Activated CD4-positive, alpha-beta T cell treated with anti-CD3 and anti-CD28 coated beads, Interleukin-2, Interleukin-4, amounts not matched to agents 100 ng/mL and 50 ng/mL, durations not matched to agents 16 hours and 8 hours (primary cell): ENCODE data around the gene CMBL.
A peak's percentile ranks its signal among the peaks of the same experiment; 100 is the strongest.
"Not testable (repeated sequence)": the region's sequence is repeated elsewhere in the genome, so short reads cannot be mapped to it uniquely, and the experiment has no call there.

Experiments
- DNase-seq: peaks from one replicate; pipeline ENCODE4 v3.0.0-alpha.2; 2020; ENCODE audit warnings: low spot score

CMBL gene

DNA sequence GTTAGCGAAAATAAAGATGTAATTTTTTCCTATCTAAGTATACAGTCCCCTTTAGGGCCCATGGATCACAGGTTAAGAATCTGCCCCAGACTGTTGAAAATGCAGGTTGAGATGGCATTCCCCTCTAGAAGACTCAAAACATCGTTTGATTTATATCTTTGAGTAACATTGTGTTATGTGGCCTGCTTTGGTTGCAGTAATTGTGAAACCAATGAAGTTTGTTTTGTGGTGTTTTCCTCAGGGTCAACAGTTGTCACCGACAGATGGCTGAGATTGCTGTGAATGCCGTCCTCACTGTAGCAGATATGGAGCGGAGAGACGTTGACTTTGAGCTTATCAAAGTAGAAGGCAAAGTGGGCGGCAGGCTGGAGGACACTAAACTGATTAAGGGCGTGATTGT is 49.8 kb downstream of the CMBL start:
- peak; percentile 37 for DNase-seq

DNA sequence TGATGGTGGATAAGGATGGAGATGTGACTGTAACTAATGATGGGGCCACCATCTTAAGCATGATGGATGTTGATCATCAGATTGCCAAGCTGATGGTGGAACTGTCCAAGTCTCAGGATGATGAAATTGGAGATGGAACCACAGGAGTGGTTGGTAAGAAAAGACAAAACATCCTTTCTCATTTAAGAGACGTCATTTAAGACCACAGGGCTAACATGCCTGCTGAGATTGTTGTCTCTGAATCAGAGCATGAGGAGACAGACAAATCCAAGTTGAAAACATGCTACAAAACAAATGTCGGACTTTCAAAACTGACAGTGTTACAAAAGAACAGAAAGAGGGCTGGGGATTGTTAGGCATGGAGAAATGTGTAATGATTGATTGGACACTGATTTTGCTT is 53.0 kb downstream of the CMBL start:
- no peak for DNase-seq

DNA sequence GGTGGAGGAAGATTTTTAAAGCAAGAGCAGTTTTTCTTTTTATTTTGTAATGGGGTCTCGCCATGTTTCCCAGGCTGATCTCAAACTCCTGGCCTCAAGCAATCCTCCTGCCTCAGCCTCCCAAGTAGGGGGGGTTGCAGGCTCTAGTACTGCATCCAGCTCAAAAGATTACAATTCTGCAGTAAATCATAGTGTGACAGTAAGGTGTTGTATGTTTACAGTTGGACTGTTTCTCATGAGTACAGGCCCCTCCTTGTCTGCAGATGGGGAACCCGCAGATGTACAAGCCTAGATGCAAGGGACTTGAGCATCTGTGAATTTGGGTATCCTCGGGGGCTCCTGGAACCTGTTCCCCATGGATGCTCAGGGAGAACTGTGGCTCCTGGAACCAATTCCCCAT is 54.3 kb downstream of the CMBL start:
- DNase-seq, result no peak

DNA sequence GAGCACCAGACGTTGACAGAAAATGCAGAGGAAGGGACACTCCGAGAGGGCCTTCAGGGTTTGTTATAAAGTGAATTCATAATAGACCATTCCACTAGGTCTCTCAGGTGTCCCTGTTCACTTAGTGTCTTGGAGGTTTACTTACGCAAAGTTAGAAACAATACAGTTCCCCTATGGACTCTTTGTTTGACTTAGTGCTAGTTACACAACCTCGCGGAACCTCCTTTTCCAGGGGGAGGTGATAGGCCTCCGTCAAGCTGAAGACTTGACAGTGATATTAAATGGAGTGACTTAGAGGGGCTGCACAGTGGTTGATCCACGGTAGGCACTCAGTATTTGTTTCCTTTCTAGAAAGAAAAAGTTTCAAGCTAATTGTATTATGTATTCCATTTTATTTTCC is 56.3 kb downstream of the CMBL start:
- no peak for DNase-seq

DNA sequence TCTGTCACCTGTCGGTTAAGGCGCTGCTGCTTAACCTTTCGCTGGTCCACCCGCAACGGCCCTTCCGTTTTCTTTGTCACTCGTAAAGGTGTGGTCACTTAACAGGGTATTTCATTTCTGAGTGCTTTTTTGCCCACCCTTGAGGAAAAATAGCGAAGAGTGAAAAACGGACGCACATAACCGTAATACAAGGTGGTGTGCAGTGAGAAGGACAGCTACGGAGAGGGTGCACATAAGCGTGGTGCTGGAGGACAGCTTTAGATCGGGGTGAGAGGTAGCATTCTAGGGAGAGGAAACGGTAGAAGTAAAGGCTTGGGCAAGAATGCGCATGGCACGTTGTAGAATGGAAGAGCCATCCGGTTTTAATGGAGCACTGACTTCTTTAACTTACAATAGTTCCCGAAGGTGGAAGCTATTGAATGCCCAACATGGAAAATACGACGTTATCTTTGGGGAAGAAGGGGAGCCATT is 56.9 kb downstream of the CMBL start:
- DNase-seq, result peak; percentile 29

DNA sequence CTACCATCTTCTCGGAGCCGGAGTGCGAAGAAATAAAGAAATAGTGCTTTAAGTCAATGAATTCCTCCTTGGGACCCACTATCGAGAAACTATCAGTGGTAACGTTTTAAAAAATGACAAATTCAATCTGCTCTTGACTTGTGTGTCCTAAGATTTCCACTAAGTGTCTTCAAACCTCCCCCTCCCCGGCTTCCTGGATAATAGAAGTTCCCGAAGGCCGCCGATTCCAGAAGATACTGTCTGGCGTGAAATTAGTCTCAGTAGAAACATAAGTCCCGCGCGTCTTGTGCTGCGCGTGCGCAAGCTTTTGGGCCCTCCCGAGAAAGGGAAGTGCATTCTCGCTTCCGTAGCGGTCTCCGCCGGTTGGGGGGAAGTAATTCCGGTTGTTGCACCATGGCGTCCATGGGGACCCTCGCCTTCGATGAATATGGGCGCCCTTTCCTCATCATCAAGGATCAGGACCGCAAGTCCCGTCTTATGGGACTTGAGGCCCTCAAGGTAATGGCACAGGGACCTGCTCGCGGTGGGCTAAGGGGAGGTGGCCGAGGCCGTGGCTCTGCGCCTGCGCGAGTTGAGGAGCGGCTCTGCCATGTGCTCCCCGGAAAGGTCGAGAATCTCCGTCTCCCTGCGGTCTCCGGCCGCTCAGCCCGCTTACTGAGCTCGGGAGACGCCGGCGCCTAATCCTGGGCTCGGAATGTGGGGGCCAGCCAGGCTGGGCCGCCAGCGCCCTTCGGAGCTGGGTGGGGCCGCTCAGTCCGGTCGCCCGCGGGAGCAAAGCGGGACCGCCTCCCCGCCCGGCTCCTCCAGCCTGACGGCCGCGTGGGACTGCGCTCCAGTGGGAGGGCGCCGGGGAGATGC is 57.5 kb downstream of the CMBL start, which contains the start of gene CCT5:
Gene CCT5 (plus strand): TSS at position 333 of the 858 bp plus-strand sequence. CDS start 61 bp downstream, at position 394.
- DNase-seq, result peak; percentile 95

DNA sequence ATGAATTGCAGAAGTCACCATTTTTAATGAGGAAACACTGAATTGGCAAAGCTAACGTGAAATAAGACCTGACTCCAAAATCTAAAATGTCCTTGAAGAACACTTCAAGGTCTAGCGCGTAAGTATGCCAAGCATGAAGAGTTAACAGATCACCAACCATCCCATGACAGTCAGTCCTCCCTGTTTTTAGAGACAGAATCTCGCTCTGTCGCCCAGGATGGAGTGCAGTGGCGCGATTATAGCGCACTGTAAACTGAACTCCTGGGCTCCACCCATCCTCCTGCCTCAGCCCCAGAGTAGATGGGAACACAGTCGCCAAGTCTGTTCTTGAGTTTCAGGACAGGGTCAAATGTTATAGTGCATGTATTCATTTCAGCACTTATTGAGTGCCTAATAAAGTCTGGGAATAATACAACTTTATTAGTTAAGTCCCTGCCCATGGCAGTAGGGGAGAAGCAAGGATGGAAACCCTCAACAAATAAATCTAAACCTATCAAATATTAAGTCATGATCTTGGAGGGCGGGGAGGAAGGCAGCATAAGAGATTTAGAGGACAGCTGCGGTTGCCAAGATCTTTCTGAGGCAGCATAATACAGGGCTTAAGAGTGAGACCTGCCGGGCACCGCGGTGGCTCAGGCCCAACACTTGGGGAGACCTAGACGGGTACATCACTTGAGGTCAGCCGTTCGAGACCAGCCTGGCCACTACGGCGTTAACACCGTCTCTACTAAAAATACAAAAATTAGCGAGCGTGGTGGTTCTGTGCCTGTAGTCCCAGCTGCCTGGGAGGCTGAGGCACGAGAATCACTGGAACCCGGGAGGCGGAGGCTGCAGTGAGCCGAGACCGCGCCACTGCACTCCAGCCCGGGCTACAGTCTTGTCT is 59.1 kb downstream of the CMBL start:
- no peak for DNase-seq

DNA sequence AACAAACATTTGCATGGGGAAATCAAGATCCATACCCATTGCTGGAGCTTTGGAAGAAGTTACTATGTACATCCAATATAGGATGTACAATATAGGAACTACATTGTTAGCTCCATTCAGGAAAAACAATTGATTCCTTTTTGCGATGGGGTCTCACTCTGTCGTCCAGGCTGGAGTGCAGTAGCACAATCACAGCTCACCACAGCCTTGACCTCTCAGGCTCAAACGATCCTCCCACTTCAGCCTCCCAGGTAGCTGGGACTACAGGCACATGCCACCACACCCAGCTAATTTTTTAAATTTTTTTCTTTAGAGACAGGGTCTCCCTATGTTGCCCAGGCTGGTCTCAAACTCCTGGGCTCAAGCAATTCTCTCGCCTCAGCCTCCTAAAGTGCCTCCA is 60.5 kb downstream of the CMBL start:
- DNase-seq, result not testable (repeated sequence)

DNA sequence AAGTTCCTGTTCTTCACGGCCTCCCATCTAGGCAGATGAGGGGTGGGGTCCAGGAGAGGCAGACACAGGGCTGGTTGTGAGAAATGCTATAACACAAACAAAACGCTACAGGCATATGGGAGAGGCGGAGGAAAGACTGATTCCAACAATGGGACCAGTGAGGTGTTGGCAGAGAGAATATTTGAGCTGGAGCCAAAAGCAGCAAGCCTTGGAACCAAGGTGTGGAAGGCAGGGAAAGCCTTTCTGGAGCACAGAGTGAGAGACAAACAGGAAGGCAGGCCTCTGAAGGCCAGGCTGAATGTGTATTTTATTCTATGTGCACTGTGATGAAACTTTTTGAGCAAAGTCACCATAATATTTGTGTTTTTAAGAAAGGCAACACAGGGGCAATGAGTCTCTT is 60.9 kb downstream of the CMBL start:
- no peak for DNase-seq

DNA sequence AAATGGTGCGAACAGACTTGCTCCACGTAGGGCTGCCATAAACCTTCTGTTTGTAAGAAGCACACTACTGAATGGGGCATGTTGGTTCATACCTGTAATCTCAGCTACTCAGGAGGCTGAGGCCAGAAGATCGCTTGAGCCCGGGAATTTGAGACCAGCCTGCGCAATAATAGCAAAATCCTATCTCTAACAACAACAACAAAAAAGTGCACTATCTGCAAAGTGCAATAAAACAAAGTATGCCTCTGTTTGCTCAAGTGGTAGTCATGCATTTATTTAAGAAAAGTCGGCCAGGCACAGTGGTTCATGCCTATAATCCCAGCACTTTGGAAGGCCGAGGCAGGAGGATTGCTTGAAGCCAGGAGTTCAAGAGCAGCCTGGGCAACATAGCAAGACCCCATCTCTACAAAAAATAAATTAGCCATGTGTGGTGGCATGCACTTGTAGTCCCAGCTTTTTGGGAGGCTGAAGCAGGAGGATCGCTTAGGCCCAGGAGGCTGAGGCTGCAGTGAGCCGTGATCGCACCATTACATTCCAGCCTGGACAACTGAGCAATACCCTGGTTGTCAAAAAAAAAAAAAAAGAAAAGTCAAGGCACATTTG is 63.3 kb downstream of the CMBL start:
- DNase-seq, result no peak

DNA sequence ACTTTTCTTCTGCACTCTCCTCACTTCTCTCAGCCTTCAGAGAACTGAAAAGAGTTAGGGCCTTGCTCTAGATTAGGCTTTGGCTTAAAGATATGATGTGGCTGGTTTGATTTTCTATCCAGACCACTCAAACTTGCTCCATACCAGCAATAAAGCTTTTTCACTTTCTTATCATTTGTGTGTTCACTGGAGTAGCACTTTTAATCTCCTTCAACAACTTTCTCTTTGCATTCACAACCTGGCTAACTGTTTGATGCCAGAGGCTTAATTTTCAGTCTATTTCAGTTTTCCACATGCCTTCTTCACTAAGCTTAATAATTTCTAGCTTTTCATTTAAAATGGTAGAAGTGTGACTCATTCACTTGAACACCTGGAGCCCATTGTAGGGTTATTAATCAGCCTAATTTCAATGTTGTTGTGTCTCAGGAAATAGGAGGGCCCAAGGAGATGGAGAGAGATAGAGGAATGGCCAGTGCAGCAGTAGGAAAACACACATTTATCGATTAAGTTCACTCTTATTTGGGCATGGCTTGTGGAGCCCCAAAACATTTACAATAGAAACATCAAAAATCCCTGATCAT is 64.0 kb downstream of the CMBL start:
- DNase-seq, result no peak

DNA sequence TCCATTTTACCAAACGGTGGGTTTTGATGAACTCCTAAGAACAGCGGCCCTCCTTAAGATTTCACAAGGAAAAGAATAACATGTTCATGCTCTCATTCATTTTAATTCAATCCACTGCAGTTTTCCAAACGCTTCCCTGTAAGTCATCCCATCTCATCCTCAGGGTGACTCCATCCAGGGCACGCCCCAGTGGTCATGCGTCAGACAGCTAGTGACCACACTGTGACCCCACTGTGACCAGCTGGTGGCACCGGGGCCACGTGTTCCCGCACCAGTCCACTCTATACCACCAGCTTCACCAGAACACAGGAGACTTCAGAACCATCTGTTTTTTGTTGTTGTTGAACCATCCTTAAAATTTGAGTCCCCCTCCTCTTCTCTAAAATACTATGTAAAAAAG is 72.4 kb downstream of the CMBL start:
- DNase-seq, result no peak

DNA sequence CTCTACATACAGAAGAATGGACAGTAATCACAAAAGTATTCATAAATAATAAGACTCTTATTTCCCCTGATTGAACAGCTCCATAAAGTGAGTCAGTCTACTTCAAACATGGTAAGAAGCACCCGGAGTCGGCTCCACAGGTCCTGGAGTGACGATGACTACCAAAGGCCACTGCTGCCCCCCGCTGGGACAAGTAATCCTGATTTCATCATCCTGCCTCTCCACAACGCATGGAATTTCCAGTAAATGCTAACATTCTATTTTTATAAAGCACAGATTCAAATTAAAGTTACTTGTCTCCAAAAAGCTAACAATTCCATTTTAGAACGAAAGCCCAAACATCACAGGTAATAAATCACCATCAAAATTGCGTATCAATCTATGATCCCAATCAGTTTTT is 74.2 kb downstream of the CMBL start:
- no peak for DNase-seq

DNA sequence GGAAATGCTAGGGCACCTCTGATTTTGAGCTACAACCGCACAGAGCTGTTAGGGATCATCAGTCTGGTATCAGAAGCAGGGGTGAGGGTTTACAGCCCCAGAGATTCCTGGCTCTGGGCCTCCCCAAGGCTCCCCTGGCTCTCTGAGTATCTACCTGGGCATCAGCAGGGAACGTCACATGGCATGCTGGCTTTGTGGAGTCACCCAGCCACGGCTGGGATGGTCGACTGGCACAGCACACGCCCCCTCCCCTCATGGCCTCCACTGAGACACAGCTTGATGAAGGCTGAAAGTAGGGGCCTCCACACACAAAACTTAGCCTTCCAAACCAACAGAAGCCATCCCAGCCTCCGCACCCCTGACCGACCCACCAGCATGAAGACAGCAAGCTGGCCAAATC is 74.7 kb downstream of the CMBL start:
- DNase-seq, result no peak

DNA sequence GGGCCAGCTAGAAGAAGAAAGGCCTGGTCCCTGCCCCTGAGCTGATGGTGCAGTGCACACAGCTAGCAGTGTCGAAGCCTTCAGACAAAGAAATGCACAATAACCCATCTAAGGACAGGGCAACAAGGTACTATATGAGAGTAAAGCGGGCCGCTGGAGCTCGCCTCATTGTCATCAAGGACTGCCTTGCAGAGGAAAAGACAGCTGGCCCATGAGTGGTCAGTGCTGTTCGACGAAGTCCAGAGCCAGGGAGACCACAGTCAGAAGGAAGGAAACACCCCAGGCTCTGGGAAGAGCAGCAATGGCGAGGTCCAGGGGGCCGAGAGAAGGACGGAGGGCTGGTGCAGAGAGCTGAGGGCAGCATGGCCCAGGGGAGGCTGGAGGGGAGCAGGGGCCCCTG is 75.3 kb downstream of the CMBL start:
- no peak for DNase-seq

DNA sequence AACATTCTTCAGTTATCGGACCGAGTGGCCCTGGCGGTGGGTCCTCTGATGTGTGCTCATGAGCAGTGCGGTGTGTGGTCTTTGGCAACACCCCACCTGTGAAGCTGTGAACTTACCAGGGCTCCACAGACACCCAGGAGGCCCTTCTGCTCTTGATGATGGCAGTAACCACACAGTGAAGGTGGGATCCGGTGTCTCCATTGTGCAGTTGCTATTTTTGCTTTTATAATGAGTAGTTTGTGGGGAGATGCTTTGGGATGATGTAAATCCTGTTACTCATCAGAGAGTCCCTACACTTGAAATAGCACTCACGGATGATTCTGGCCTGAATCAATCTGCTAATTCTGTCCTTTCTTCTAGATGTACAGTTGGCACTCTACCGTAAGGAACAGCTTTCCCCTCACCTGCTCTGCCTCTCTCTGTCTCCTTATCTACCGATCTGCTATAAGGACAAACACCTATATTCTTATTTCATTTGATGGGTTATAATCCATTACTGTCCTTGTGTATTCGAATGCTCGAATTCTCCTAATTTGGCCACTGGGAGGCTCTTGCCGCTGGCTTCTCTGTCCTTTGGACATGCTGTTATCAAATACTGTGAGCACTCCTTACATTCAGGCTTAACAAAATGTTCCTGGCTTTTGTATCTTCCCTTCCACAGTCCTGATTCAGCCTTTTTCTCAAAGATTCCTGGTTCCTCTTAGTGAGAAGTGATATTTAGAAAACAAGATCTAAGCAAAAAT is 78.2 kb downstream of the CMBL start:
- DNase-seq, result no peak

DNA sequence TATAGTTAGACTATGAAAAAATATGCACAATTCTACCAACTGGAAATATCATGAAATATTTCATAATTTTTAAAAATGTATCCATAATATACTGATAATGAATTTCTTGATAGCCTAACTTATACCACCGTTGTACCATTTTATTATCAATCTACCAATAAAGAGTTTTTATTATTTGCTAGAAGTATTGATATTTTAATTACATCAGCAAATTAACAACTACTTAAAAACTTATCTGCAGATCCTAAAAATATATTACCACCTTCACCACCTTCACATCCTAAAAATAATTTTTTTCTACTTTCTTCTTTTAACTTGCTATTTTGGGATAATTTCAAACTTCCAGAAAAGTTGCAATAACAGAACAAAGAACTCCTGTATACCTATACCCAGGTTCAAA is 79.4 kb downstream of the CMBL start:
- no peak for DNase-seq
